ENCODE data around the gene WDR62.

GRCh38 chr19:36051236-36051635 lies 3.5 kb upstream of the WDR62 start:
- TF ChIP-seq CTCF (IDR thresholded peaks at IDR 0.05) (peak; percentile 78), POLR2AphosphoS5 (IDR thresholded peaks at IDR 0.05; ENCODE audit: low read depth, low read length) (no peak), REST (IDR thresholded peaks at IDR 0.05; ENCODE audit: insufficient read depth in 1 of 2, low read depth in 2 of 2, low read length in 1 of 2) (no peak)
